HL-60/S4 treated with phorbol 12-myristate 13-acetate at 8.2 ng/mL for 4 days and 3 days (cell line): ENCODE data around the gene TNFRSF6B.

Experiments used
- in situ Hi-C: fragments of 300-500 bp; cut with MboI; formaldehyde crosslinking; loops from 2 replicates; pipeline ENCODE4 v1.15.0; 2022; ENCODE audit warnings: low sequenced_read_pairs

TNFRSF6B gene

DNA sequence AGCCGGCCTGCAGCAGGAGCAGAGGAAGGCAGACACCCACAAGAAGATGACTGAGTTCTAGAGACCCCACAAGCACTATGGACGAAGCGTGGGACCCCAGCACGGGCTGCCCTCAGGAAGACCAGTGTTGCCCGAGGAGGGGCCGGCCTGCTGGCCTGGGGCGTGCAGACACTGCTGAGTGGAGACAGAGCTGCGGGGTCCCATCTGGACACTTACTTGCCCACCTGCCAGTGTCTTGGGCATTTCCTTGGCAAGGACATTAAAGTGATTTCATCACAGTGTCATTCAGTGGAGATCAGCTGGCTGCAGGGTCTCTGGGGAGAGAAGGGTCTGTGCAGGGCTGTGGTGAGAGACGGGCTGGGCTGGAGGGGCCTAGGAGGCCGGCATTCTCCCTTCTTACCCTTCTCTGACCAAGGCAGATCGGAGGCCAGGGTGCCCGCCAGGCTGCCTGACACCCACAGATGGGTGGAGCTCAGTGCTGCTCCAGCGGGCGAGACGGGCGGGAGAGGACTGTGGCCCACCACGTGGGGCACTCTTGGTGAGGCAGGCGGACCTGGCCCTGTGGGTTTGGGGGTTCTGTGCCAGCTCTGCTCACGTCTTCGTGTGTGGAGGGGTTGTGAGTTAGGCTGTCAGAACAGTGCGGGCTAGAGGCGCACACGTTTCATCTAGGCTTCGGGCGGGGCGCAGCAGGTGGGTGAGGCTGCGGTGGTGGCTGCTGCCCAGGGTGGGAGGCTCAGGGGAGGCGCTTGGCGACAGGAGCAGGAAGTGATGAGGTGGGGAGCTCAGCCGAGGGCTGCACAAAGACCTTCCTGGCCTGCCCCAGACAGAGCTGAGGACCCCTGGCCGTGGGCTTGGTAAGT lies 39.6 kb downstream of the TNFRSF6B start, which contains the start of gene LIME1:
Gene LIME1 (plus strand): TSS at position 806 of the 860 bp plus-strand sequence. CDS start 886 bp downstream, outside the sequence.
- in situ Hi-C loops: no loop called here

DNA sequence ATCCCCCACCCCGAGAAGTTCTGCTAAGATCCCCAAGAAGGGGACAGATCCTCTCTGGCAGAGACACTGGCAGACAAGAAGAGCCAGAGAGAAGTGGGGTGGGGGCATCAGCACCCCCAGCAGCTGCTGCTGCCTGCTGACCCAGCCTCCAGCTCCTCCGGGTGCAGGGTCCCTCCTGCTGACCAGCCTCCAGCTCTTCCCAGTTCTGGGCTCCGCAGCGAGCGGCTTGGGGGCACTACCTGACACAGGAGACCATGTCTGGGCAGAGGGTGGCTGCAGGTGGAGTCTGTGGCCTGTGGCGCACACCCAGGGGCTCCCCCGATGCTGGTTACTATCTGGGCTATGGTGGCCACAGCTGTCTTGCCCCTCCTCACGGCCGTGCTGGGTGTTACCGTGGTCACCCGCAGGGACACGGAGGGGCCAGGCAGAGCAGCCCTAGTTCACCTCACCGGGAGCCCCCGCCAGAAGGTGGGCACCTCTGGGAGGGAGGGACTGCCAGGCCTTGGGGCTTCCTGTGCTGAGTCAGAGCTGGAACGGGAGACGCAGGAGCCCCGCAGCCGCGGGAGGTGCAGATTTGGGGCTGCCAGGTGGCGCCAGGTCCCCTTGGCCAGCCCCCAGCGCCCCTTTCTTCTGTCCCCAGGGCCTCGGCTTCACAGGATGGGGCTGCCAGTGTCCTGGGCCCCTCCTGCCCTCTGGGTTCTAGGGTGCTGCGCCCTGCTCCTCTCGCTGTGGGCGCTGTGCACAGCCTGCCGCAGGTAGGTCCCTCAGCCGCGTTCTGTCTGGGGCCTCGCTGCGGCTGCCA lies 40.6 kb downstream of the TNFRSF6B start:
- in situ Hi-C loops: no loop called here

DNA sequence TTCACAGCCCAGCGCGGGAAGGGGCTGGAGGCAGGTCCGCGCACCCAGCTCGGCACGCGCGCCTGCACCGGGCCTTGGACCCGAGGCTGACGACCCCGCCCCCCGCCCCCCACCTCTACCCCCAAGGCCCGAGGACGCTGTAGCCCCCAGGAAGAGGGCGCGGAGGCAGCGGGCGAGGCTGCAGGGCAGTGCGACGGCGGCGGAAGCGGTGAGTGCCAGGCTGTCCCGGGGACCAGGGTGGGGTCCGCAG lies 41.2 kb downstream of the TNFRSF6B start:
- in situ Hi-C loops: no loop called here

DNA sequence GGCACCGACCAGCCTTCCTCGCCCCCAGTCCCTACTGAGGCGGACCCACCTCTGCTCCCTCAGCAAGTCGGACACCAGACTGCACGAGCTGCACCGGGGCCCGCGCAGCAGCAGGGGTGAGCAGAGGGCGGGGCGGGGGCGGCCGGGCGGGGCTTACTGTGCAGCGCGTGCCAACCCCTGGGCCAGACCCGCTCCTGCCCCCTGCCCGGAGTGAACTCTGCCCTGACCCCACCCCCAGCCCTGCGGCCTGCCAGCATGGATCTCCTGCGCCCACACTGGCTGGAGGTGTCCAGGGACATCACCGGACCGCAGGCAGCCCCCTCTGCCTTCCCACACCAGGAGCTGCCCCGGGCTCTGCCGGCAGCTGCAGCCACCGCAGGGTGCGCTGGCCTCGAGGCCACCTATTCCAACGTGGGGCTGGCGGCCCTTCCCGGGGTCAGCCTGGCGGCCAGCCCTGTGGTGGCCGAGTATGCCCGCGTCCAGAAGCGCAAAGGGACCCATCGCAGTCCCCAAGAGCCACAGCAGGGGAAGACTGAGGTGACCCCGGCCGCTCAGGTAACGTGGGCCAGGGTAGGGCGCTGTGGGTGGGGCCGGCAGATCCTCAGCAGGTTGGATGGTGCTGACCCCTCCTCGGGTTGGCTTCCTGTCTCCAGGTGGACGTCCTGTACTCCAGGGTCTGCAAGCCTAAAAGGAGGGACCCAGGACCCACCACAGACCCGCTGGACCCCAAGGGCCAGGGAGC lies 41.7 kb downstream of the TNFRSF6B start:
- in situ Hi-C loops: no loop called here

DNA sequence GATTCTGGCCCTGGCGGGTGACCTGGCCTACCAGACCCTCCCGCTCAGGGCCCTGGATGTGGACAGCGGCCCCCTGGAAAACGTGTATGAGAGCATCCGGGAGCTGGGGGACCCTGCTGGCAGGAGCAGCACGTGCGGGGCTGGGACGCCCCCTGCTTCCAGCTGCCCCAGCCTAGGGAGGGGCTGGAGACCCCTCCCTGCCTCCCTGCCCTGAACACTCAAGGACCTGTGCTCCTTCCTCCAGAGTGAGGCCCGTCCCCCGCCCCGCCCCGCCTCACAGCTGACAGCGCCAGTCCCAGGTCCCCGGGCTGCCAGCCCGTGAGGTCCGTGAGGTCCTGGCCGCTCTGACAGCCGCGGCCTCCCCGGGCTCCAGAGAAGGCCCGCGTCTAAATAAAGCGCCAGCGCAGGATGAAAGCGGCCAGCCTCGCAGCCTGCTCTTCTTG lies 42.3 kb downstream of the TNFRSF6B start:
- in situ Hi-C loops: no loop called here

DNA sequence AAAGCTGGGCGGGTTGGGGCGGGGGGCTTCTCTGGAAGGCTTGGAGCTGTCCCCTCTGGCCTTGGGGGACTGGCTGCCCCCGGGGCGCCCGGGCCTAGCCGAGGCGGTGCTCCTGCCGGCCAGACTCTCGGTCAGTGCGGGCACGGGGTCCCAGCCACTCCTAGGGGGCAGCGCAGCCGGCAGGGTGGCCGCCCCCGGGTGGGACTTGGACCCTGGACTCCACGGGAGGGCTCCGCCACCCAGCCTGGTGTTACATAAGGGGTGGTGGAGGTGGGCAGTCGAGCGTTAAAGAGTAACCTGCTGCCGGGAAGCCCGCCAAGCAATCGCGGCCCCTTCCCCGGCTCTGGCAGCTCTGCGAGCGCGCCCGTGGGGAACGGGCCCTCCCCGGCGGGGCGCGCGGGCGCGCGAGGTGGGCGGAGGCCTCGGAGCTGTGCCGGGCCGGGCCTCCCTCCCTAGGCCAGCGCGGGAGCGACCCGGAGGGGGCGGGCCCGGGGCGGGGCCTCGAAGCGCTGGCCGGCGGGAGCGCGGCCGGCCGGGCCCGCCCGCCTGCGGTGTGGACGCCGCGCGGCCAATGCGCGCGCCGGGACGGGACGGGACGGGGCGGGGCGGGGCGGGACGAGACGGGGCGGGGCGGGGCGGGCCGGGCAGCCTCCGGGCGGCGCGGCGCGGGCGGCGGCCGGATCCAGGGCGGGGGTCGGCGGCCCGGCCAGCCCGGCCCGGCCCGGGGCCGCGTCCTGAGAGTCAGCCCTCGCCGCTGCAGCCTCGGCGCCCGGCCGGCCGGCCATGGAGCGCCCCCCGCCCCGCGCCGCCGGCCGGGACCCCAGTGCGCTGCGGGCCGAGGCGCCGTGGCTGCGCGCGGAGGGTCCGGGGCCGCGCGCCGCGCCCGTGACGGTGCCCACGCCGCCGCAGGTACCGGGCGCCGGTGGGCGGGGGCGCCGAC lies 42.9 kb downstream of the TNFRSF6B start, which contains the start of gene SLC2A4RG:
Gene SLC2A4RG (plus strand): TSS at position 647 of the 940 bp plus-strand sequence. CDS start 137 bp downstream, at position 784.
- in situ Hi-C loops: no loop called here

DNA sequence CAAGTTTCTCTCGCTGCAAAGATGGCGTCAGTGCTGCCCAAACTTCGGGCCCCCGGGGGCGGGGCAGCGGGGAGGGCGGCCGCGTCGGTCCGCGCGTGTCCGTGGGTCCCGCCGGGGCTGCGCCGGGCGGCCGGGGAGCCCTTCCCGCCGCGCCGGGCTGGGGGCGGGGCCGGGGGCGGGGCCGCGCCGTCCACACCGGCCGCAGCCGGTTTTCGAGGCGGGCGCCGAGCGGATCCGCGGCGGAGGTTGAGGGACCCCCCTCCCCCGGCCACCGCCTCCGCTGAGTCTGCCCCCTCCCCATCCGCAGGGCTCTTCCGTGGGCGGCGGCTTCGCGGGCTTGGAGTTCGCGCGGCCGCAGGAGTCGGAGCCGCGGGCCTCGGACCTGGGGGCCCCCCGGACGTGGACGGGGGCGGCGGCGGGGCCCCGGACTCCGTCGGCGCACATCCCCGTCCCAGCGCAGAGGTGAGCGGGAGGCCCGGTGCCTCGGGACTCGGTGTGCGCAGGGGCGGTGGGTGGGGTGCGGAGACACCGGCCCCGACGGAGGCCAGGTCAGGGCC lies 43.7 kb downstream of the TNFRSF6B start:
- in situ Hi-C loops: no loop called here

DNA sequence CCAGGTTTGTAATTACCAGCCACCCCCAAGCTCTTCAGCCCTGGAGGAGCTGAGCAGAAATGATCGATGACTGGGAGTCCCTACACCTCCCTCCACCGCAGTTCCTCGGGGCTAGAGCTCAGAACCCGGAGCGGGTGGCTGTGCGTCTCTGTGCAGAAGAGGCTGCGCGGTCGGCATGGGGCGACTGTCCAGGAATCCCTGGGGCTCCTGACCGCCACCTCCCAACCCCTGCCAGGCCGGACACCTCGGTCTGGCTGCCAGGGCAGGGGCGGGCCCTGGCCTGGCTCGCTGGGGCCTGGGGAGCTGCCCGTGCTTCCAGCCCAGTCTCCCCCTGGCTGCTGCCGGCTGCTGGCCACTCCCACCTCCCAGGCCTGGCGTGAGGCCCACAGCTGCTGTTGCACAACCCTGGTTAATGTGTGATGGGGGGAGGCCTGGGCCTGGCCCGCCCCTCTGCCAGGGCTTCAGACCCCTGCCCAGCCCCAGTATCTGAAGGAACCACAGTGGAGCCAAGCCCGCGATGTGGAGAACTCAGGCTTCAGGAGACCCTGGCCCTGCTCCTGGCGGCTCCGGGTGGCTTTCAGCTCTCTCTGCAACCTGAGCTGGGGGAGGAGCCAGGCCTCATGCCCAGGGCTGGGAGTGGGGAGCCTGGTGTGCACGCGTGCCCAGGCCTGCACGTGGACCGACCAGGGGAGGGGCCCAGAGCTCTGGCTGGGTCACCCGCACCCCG lies 44.3 kb downstream of the TNFRSF6B start:
- in situ Hi-C loops: no loop called here

DNA sequence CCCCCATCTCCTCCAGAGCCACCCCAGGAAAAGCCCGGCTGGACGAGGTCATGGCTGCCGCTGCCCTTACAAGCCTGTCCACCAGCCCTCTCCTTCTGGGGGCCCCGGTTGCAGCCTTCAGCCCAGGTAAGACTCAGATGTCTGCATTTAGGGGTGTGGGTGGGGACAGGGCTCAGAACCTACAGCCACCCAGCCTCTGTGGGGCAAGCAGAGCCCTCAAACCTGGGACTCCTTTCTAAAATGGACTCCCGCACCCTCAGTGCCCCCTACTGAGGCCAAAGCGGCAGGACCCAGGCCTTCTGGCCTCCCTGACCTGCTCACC lies 44.9 kb downstream of the TNFRSF6B start:
- in situ Hi-C loops: no loop called here

DNA sequence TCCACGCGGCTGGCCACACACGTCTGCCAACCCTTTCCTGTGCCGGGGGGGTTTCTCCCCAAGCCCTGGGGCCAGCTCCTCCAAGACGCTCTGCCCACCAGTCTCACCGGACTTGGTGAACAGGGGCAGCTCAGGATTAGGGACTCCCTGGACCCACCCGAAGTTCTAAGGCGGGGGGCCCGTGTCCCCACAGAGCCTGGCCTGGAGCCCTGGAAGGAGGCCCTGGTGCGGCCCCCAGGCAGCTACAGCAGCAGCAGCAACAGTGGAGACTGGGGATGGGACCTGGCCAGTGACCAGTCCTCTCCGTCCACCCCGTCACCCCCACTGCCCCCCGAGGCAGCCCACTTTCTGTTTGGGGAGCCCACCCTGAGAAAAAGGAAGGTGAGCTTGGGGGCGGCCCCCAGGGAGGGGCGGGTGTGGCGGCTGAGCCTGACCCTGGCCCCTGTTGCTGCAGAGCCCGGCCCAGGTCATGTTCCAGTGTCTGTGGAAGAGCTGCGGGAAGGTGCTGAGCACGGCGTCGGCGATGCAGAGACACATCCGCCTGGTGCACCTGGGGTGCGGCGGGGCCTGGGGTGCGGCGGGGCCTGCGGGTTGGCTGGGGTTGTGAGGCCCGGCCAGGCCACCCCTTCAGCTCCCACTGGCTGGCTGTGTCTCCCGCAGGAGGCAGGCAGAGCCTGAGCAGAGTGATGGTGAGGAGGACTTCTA lies 45.4 kb downstream of the TNFRSF6B start:
- in situ Hi-C loops: no loop called here

DNA sequence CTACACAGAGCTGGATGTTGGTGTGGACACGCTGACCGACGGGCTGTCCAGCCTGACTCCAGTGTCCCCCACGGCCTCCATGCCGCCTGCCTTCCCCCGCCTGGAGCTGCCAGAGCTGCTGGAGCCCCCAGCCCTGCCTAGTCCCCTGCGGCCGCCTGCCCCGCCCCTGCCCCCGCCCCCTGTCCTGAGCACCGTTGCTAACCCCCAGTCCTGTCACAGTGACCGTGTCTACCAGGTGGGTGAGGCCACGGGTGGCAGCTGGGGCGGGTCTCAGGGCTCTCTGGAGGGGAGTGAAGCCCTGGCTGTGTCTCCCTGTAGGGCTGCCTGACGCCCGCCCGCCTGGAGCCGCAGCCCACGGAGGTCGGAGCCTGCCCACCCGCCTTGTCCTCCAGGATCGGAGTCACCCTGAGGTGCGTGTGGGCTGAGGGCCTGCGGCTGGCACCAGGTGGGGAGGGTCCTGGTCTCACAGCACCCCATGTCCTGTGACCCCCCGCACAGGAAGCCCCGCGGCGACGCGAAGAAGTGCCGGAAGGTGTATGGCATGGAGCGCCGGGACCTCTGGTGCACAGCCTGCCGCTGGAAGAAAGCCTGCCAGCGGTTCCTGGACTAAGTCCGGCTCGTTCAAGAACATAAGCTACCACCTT lies 46.1 kb downstream of the TNFRSF6B start:
- in situ Hi-C loops: no loop called here

DNA sequence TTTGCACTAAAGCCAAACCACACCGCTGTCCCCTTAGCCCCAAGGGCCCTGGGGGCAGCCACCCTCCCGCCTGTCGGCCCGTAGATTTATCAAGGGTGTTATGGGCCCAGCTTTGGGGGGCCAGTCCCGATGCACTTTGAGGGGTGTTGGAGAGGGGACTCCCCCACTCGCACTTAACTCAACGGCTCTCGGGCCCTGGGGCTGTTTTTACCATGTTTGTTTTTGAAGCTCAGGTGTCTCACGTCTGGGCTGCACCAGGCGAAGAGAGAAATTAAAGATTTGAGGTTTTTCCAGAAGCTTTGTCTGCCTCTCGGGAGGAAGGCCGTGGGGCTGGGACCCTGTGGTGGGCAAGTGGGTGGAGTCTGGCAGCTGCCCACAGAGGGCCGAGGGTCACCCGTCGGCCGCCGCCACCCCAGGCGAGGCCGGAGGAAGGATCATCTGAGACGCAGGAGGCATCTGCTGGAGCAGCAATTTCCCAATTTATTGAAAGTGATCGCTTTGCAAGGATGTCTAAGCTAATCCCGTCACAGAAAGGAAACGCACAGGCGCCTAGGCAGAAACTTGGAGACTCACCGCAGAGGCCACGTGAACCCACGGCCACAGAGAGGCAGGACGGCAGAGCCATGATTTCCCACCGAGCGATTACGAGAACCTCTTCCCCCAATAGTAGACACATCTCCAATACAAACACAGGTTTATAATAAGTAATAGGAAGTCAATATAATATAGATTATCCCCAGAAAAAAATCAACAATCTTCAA lies 46.9 kb downstream of the TNFRSF6B start:
- in situ Hi-C loops: no loop called here

DNA sequence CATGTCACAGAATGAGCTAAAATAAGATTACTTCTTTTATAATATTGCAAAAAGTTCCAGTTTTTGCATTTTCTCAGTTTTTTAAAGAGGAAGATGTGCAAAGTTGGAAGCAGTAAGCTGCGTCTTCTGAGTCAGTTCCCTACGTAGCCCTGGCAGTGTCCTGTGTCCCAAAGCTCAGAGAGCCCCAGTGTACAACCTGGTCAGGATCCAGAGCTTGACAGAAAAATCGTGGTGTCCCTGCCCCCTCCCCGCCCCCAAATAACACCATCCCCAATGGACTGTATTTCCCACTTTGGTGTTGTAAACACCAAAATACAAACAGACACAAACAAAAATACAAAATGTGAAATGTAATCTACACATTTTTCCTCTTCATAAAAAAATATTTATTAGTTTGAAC lies 47.7 kb downstream of the TNFRSF6B start:
- in situ Hi-C loops: no loop called here

DNA sequence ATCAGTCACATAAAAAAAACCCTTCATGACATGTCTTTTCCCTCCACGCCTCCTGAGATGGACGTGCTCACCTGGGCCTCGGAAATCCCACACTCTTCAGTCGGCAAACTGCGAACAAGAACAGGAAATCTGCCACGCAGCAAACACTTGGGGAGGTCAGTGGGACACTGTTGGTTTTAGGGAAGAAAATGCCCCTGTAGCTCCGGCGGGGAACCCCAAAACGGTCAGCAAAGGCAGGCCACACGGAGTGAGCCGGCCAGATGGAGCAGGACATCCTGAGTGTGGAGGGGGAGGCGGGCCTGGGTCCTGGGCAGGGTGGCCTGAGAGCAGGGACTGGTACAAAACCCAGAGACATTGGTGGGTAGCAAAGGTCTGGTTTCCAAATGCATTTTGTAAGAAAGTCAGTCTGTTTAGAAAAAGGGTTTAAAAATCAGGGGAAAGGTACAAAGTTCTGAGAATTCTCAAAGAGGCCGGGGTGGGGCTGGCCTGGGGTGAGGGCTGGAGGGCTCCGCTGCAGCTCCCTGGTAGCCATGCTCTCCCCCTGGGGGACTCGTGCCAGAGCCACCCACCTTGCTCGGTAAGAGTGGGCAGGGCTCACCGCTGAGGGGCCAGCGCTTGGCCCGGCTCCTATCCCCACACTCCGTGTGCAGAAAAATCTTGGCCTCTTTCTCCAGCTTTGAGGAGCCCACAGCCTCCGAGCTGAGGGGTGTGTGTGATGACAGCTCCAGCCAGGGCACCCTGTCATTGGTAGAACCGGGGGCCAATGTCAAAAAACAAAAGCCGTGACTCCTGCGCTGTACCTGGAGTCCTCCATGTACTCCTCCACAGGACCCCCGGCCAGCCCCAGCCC lies 48.3 kb downstream of the TNFRSF6B start:
- in situ Hi-C loops: no loop called here

DNA sequence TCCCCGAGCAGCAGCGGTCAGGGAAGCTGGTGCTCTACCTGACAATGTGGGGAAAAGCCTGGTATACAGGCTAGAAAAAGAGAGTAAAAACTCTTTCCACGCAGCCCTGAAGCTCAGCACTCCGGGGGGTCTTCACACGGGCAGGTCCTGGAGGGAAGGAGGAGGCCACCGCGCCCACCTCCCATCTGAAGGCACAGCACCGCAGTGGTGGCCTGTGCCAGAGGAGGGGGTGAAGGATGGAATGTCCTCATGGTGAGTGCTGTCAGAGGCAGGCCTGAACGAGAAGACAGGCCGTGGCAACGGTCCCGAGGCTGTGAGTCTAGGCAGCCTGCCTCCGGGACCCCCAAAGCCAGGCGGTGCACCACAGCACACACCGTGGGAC lies 49.0 kb downstream of the TNFRSF6B start:
- in situ Hi-C loops: no loop called here

DNA sequence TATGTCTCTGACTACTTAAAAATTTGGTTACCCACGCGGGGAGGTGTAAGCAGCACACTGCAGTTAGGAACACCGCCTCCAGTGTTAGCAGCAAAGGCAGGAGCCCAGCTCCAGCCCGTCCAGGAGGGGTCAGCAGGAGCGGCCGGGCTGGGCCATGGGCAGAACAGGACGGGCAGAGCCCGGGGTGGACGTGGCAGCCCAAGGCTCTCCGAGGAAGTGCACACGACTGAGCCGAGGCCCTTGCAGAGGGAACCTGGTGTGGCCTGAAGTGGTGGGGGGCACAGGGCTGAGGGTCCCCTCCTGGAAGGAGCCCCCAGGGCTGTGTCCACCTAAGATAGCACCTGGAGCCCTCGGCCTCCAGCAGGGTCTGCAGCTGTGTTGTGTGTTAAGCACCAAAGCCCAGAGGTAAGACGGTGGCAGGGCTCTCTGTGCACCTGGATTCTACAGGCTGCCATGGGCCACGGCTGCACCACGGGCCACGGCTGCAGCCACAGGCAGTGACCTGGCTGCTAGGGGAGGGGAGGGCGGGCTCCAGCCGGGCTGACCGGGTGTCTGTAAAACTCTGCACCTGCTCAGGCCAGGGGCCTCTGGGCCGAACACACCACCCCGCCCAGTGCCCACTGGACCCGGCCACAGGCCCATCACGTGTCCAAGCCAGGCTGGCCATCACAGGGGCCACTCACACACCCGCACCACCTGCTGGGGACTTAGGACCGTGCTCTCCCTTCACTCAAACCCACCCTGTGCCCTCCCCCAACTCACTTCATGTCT lies 49.7 kb downstream of the TNFRSF6B start:
- in situ Hi-C loops: no loop called here
